ENCODE measurements around the gene NCKAP5.

NCKAP5 gene

GRCh38 chr2:133312038-133312729, 256.1 kb downstream of the NCKAP5 start:
- no peak for DNase-seq (ENCODE audit: low read depth, low spot score)

GRCh38 chr2:133306236-133306635, 262.0 kb downstream of the NCKAP5 start:
- DNase-seq (ENCODE audit: low read depth, low spot score): no peak
- H3K27ac ChIP-seq: no peak overlapping the region

More at GRCh38 chr2:133312038-133312729, 256.1 kb downstream of the NCKAP5 start:
- H3K27ac ChIP-seq: no peak overlapping the region

GRCh38 chr2:133304344-133304743, 263.9 kb downstream of the NCKAP5 start:
- DNase-seq (ENCODE audit: low read depth, low spot score): no peak
- no peak overlapping the region for H3K27ac ChIP-seq

GRCh38 chr2:133303150-133303549, 265.1 kb downstream of the NCKAP5 start:
- DNase-seq (ENCODE audit: low read depth, low spot score): no peak
- H3K27ac ChIP-seq: no peak overlapping the region

- H3K27ac ChIP-seq: no peak overlapping the region
- DNase-seq (ENCODE audit: low read depth, low spot score): no peak
Measured at GRCh38 chr2:133296401-133296800, 271.9 kb downstream of the NCKAP5 start.

- no peak overlapping the region for H3K27ac ChIP-seq
- no peak for DNase-seq (ENCODE audit: low read depth, low spot score)
Measured at GRCh38 chr2:133293544-133294353, 274.5 kb downstream of the NCKAP5 start.

- DNase-seq (ENCODE audit: low read depth, low spot score): no peak
- H3K27ac ChIP-seq: no peak overlapping the region
Measured at GRCh38 chr2:133292259-133292658, 276.0 kb downstream of the NCKAP5 start.

- DNase-seq (ENCODE audit: low read depth, low spot score): no peak
- H3K27ac ChIP-seq: no peak overlapping the region
Measured at GRCh38 chr2:133287709-133288108, 280.6 kb downstream of the NCKAP5 start.

GRCh38 chr2:133286326-133286922, 281.8 kb downstream of the NCKAP5 start:
- no peak overlapping the region for H3K27ac ChIP-seq
- DNase-seq (ENCODE audit: low read depth, low spot score): no peak

GRCh38 chr2:133273031-133273430, 295.2 kb downstream of the NCKAP5 start:
- no peak overlapping the region for H3K27ac ChIP-seq
- no peak for DNase-seq (ENCODE audit: low read depth, low spot score)

GRCh38 chr2:133271105-133271504, 297.2 kb downstream of the NCKAP5 start:
- no peak for DNase-seq (ENCODE audit: low read depth, low spot score)
- H3K27ac ChIP-seq: no peak overlapping the region

GRCh38 chr2:133270550-133270949, 297.7 kb downstream of the NCKAP5 start:
- H3K27ac ChIP-seq: no peak overlapping the region
- no peak for DNase-seq (ENCODE audit: low read depth, low spot score)

- no peak for DNase-seq (ENCODE audit: low read depth, low spot score)
- H3K27ac ChIP-seq: no peak overlapping the region
Measured at GRCh38 chr2:133266926-133267590, 301.2 kb downstream of the NCKAP5 start.

- no peak overlapping the region for H3K27ac ChIP-seq
- DNase-seq (ENCODE audit: low read depth, low spot score): no peak
Measured at GRCh38 chr2:133266041-133266925, 302.0 kb downstream of the NCKAP5 start.

GRCh38 chr2:133265432-133265949, 302.8 kb downstream of the NCKAP5 start:
- no peak overlapping the region for H3K27ac ChIP-seq

GRCh38 chr2:133264989-133265401, 303.3 kb downstream of the NCKAP5 start:
- no peak for DNase-seq (ENCODE audit: low read depth, low spot score)
- no peak overlapping the region for H3K27ac ChIP-seq

More at GRCh38 chr2:133265432-133265949, 302.8 kb downstream of the NCKAP5 start:
- DNase-seq (ENCODE audit: low read depth, low spot score): no peak

GRCh38 chr2:133262893-133263292, 305.4 kb downstream of the NCKAP5 start:
- DNase-seq (ENCODE audit: low read depth, low spot score): no peak
- H3K27ac ChIP-seq: no peak overlapping the region

GRCh38 chr2:133255360-133255759, 312.9 kb downstream of the NCKAP5 start:
- DNase-seq (ENCODE audit: low read depth, low spot score): no peak

GRCh38 chr2:133253793-133254192, 314.5 kb downstream of the NCKAP5 start:
- no peak for DNase-seq (ENCODE audit: low read depth, low spot score)
- H3K27ac ChIP-seq: no peak overlapping the region

More at GRCh38 chr2:133255360-133255759, 312.9 kb downstream of the NCKAP5 start:
- no peak overlapping the region for H3K27ac ChIP-seq
